Prostate gland (tissue), 2 donors: ENCODE results near the gene TMCO4.

ENCODE experiments used
- CTCF ChIP-seq, 4 experiments: fragments of 200-600 bp in 2 of 4; fragments of 450-650 bp in 2 of 4; sonication (generic) in 2 of 4; IDR thresholded peaks; 1 replicate in 3 of 4; 2 replicates in 1 of 4; pipeline ENCODE4 v1.5.1; 2016 to 2019; ENCODE audit warnings: antibody characterized with exemption in 4 of 4, mild to moderate bottlenecking in 2 of 4, moderate library complexity in 2 of 4
- POLR2A ChIP-seq: fragments of 450-650 bp; IDR thresholded peaks from one replicate; pipeline ENCODE4 v1.6.1; 2016; ENCODE audit warnings: antibody characterized with exemption, mild to moderate bottlenecking
- POLR2AphosphoS5 ChIP-seq: sonication (generic); formaldehyde crosslinking; IDR thresholded peaks from one replicate; pipeline ENCODE4 v1.6.1; 2017; ENCODE audit warnings: antibody characterized with exemption

- TF ChIP-seq CTCF (IDR thresholded peaks at IDR 0.05), result no peak
- no peak for TF ChIP-seq POLR2A
- no peak for TF ChIP-seq POLR2AphosphoS5
These were observed 141.5 kb downstream of the TMCO4 start for GRCh38 chr1:19658186-19658585.
